Measurements from ENCODE around the gene SOCS4.

DNA sequence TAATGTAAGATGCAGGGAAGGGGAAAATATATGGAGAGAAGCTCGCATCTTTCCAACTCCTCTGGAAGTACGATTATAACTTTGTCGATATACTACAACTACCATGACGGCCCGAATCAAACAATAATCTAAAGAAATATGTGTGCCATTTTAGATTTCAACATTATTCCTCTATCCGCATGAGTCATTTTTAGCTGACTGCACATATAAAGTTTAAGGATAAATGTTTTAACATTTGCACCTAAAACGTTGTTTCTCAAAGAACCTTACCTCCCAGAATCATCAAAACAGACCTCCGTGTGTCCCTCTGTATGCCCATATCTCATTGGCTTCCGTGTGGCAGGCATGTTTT lies 619 bp upstream of the SOCS4 start:
- TF ChIP-seq CTCF (IDR thresholded peaks at IDR 0.05) (no peak), POLR2A (IDR thresholded peaks at IDR 0.05) (no peak)

Measured in adrenal gland (tissue), 5 donors.